Stimulated activated CD8-positive, alpha-beta memory T cell treated with anti-CD3 and anti-CD28 coated beads, Interleukin-12 subunit alpha, Interleukin-12 subunit beta, amount 100 ng/mL, for 1 hour (primary cell): ENCODE measurements around the gene SLC24A4.

ENCODE experiments used
- DNase-seq: peaks from one replicate; pipeline ENCODE4 v3.0.0-alpha.2; 2020; ENCODE audit warnings: low read depth

Gene SLC24A4

GRCh38 chr14:92458136-92459029 lies 135.4 kb downstream of the SLC24A4 start:
- no peak for DNase-seq

- DNase-seq: no peak
These were observed 136.3 kb downstream of the SLC24A4 start for GRCh38 chr14:92459030-92459949.

GRCh38 chr14:92459950-92460421 lies 137.0 kb downstream of the SLC24A4 start:
- no peak for DNase-seq

GRCh38 chr14:92460541-92460915 lies 137.6 kb downstream of the SLC24A4 start:
- no peak for DNase-seq

- no peak for DNase-seq
These were observed 138.1 kb downstream of the SLC24A4 start for GRCh38 chr14:92460916-92461579.

- no peak for DNase-seq
These were observed 138.9 kb downstream of the SLC24A4 start for GRCh38 chr14:92461891-92462290.

- no peak for DNase-seq
These were observed 139.6 kb downstream of the SLC24A4 start for GRCh38 chr14:92462568-92462967.

GRCh38 chr14:92463141-92463540 lies 140.2 kb downstream of the SLC24A4 start:
- DNase-seq: no peak

GRCh38 chr14:92464156-92464555 lies 141.2 kb downstream of the SLC24A4 start:
- DNase-seq: no peak

GRCh38 chr14:92464716-92465115 lies 141.8 kb downstream of the SLC24A4 start:
- DNase-seq: no peak

- no peak for DNase-seq
These were observed 142.5 kb downstream of the SLC24A4 start for GRCh38 chr14:92465353-92466055.

GRCh38 chr14:92466059-92466458 lies 143.1 kb downstream of the SLC24A4 start:
- DNase-seq: no peak

- DNase-seq: no peak
These were observed 146.6 kb downstream of the SLC24A4 start for GRCh38 chr14:92469515-92469914.

GRCh38 chr14:92470215-92470614 lies 147.2 kb downstream of the SLC24A4 start:
- no peak for DNase-seq

- no peak for DNase-seq
These were observed 147.8 kb downstream of the SLC24A4 start for GRCh38 chr14:92470811-92471210.

- DNase-seq: no peak
These were observed 149.0 kb downstream of the SLC24A4 start for GRCh38 chr14:92471919-92472318.

GRCh38 chr14:92472860-92473259 lies 149.9 kb downstream of the SLC24A4 start:
- DNase-seq: no peak

GRCh38 chr14:92473261-92473968 lies 150.4 kb downstream of the SLC24A4 start:
- no peak for DNase-seq

GRCh38 chr14:92473969-92474535 lies 151.1 kb downstream of the SLC24A4 start:
- DNase-seq: no peak

- DNase-seq: no peak
These were observed 152.1 kb downstream of the SLC24A4 start for GRCh38 chr14:92475037-92475436.
